GM12892 (cell line): ENCODE results near the gene NEB.
"Not testable (repeated sequence)": the region's sequence is repeated elsewhere in the genome, so short reads cannot be mapped to it uniquely, and the experiment has no call there.

Experiments used
- POLR2A ChIP-seq: IDR thresholded peaks from 2 replicates; pipeline ENCODE4 v1.6.1; 2011; ENCODE audit warnings: low read depth, low read length, control low read depth
- POLR2AphosphoS5 ChIP-seq: IDR thresholded peaks from 2 replicates; pipeline ENCODE4 v1.6.1; 2011; ENCODE audit warnings: low read depth, low read length, control low read depth

- TF ChIP-seq POLR2AphosphoS5, POLR2A: not testable (repeated sequence)
Observed at GRCh38 chr2:151601803-151602202, 132.5 kb downstream of the NEB start.
